Measurements from ENCODE around the gene AIG1. TPM values are rescaled to one million over a fixed set of nuclear protein-coding genes. Genes with fewer than 3 reads are reported as not detected.

The AIG1 gene
- total and polyA plus RNA-seq, 2 of the 4 experiments (the other 2 are of a cell fraction), result 21.3 to 27.1 TPM

- Histone ChIP-seq H3K9me1 (ENCODE audit: insufficient read depth, low read length) (no peaks in the 10 kb centered on the region), H3K27ac (ENCODE audit: insufficient read depth, low read length) (no peak overlapping the region), H3K14ac (replicated peaks; ENCODE audit: low read depth, low read length) (no peak overlapping the region), H4K20me1 (ENCODE audit: insufficient read depth, low read length) (no peaks in the 10 kb centered on the region), H2BK20ac (ENCODE audit: low read depth, low read length) (no peak overlapping the region), H3K27me3 (ENCODE audit: control insufficient read depth, insufficient read depth, low read length) (no peaks in the 10 kb centered on the region), H4K8ac (ENCODE audit: low read depth in 2 of 2, low read length in 2 of 2) (no peak overlapping the region), H2BK5ac (ENCODE audit: low read depth, low read length, poor library complexity, severe bottlenecking) (no peak overlapping the region), H3K23ac (ENCODE audit: low read depth, low read length) (no peak overlapping the region), H3K4ac (ENCODE audit: low read depth, low read length) (no peak overlapping the region), H3K79me1 (ENCODE audit: low read depth in 1 of 2, low read length in 2 of 2) (no peaks in the 10 kb centered on the region), H2AFZ (replicated peaks; ENCODE audit: low read length, poor library complexity) (no peak overlapping the region), H2BK15ac (ENCODE audit: low read depth, low read length) (no peak overlapping the region), H2AK9ac (replicated peaks; ENCODE audit: low read depth, low read length, poor library complexity) (no peak overlapping the region), H3K4me3 (ENCODE audit: insufficient read depth, low read depth, low read length) (no peak overlapping the region), H4K5ac (ENCODE audit: low read depth, low read length) (no peak overlapping the region), H3K9ac (ENCODE audit: low read depth, low read length) (no peak overlapping the region), H2AK5ac (ENCODE audit: low read depth, low read length) (no peak overlapping the region), H3K9me3 (ENCODE audit: control insufficient read depth, insufficient read depth, low read length) (no peaks in the 10 kb centered on the region), H3K18ac (ENCODE audit: low read depth, low read length) (no peak overlapping the region), H2BK120ac (ENCODE audit: low read depth, low read length) (no peak overlapping the region), H3K4me2 (ENCODE audit: low read depth, low read length) (no peak overlapping the region), H3K56ac (ENCODE audit: extremely low read depth, insufficient read depth, low read length) (no peak overlapping the region), H4K91ac (ENCODE audit: insufficient read depth, low read depth, low read length) (no peak overlapping the region), H3K4me1 (ENCODE audit: control insufficient read depth, insufficient read depth, low read length) (no peaks in the 10 kb centered on the region), H3K36me3 (ENCODE audit: control insufficient read depth, insufficient read depth, low read length) (no peaks in the 10 kb centered on the region)
- in situ Hi-C loops (cut with MboI; ENCODE audit: low sequenced_read_pairs), result no loop called here
- ChIA-PET POLR2A (ENCODE audit: unreplicated experiment) (no interaction called here), CTCF (no interaction called here)
- intact Hi-C loops (cut with micrococcal nuclease), result no loop called here
- no CpG with 5 or more reads among the region's 5 CpGs for WGBS, 2 experiments (ENCODE audit: extremely low coverage in 2 of 2, insufficient read length in 1 of 2)
- no TSS peak for BruUV-seq (replicated peaks)
- TF ChIP-seq CEBPB (IDR thresholded peaks at IDR 0.05; ENCODE audit: low read depth, low read length) (no peak), POLR2A (IDR thresholded peaks at IDR 0.05; ENCODE audit: low read depth, low read length) (no peak), CTCF (conservative IDR thresholded peaks at IDR 0.05; ENCODE audit: low read depth, low read length) (no peak), USF2 (IDR thresholded peaks at IDR 0.05; ENCODE audit: low read depth, low read length) (no peak), RCOR1 (IDR thresholded peaks at IDR 0.05; ENCODE audit: insufficient replicate concordance, low read length) (no peak), MAZ (IDR thresholded peaks at IDR 0.05; ENCODE audit: borderline replicate concordance, low read depth, low read length) (no peak), FOS (IDR thresholded peaks at IDR 0.05; ENCODE audit: low read depth, low read length) (no peak), MXI1 (IDR thresholded peaks at IDR 0.05; ENCODE audit: borderline replicate concordance, low read depth, low read length) (no peak), BHLHE40 (IDR thresholded peaks at IDR 0.05; ENCODE audit: low read depth, low read length) (no peak), RFX5 (IDR thresholded peaks at IDR 0.05; ENCODE audit: low read depth, low read length) (no peak), RAD21 (IDR thresholded peaks at IDR 0.05; ENCODE audit: low read length) (no peak), SMC3 (IDR thresholded peaks at IDR 0.05; ENCODE audit: low read depth, low read length) (no peak), ELK1 (IDR thresholded peaks at IDR 0.05; ENCODE audit: borderline replicate concordance, low read depth, low read length) (no peak), NFE2L2 (IDR thresholded peaks at IDR 0.05; ENCODE audit: low read depth, low read length) (no peak)
- no peak for ATAC-seq (ENCODE audit: low read depth)
- dilution Hi-C loops (cut with HindIII; ENCODE audit: low sequenced_read_pairs, unreplicated experiment), result no loop called here
- no peak for DNase-seq
Measured at GRCh38 chr6:143198312-143198711, 137.6 kb downstream of the AIG1 start.
